HEK293 (cell line): ENCODE data around the gene C22orf39.
A peak's percentile ranks its signal among the peaks of the same experiment; 100 is the strongest.

Experiments used
- AEBP2 ChIP-seq: fragments of 450-650 bp; formaldehyde crosslinking; IDR thresholded peaks from 2 replicates; pipeline ENCODE4 v1.5.1; 2016; ENCODE audit warnings: missing biosample characterization, missing genetic modification characterization, borderline replicate concordance
- BCL11B ChIP-seq: fragments of 450-650 bp; formaldehyde crosslinking; IDR thresholded peaks from 2 replicates; pipeline ENCODE4 v1.5.1; 2016; ENCODE audit warnings: low read depth, missing biosample characterization, missing genetic modification characterization
- CTCF ChIP-seq: fragments of 450-650 bp; formaldehyde crosslinking; IDR thresholded peaks from 2 replicates; pipeline ENCODE4 v1.5.1; 2016; ENCODE audit warnings: missing biosample characterization, missing genetic modification characterization
- ZNF394 ChIP-seq: fragments of 450-650 bp; formaldehyde crosslinking; IDR thresholded peaks from 2 replicates; pipeline ENCODE4 v1.5.1; 2016; ENCODE audit warnings: missing biosample characterization, missing genetic modification characterization, mild to moderate bottlenecking, moderate library complexity, borderline replicate concordance
- ZNF423 ChIP-seq: fragments of 450-650 bp; formaldehyde crosslinking; IDR thresholded peaks from 2 replicates; pipeline ENCODE4 v1.5.1; 2016; ENCODE audit warnings: missing biosample characterization, missing genetic modification characterization
- ZNF610 ChIP-seq: fragments of 450-650 bp; formaldehyde crosslinking; IDR thresholded peaks from 2 replicates; pipeline ENCODE4 v1.5.1; 2016; ENCODE audit warnings: missing biosample characterization, missing genetic modification characterization, borderline replicate concordance
- ZNF624 ChIP-seq: fragments of 450-650 bp; formaldehyde crosslinking; IDR thresholded peaks from 2 replicates; pipeline ENCODE4 v1.5.1; 2017; ENCODE audit warnings: missing biosample characterization, missing genetic modification characterization
- ZNF701 ChIP-seq: fragments of 450-650 bp; formaldehyde crosslinking; IDR thresholded peaks from 2 replicates; pipeline ENCODE4 v1.5.1; 2016; ENCODE audit warnings: missing biosample characterization, missing genetic modification characterization
- ZNF776 ChIP-seq: fragments of 450-650 bp; formaldehyde crosslinking; IDR thresholded peaks from 2 replicates; pipeline ENCODE4 v1.5.0; 2017; ENCODE audit warnings: missing biosample characterization, missing genetic modification characterization, borderline replicate concordance

- TF ChIP-seq ZNF394 = peak; percentile 60; the same call in 1 of the 2 replicates
- TF ChIP-seq ZNF624 (tag by site-specific recombination) = no peak
- no peak for TF ChIP-seq ZNF701 (tag by site-specific recombination)
- TF ChIP-seq BCL11B = peak; percentile 98
- TF ChIP-seq ZNF776 (tag by site-specific recombination) = no peak
- no peak; the same call in 1 of the 2 replicates for TF ChIP-seq ZNF610 (tag by site-specific recombination)
- no peak; the same call in 1 of the 2 replicates for TF ChIP-seq CTCF
- TF ChIP-seq AEBP2 (tag by site-specific recombination) = no peak
- TF ChIP-seq ZNF423 (tag by site-specific recombination) = no peak; the same call in 1 of the 2 replicates
These were observed 15.2 kb downstream of the C22orf39 start, which contains the start of gene MRPL40 for GRCh38 chr22:19432133-19432851.
